GM12873 (cell line): ENCODE measurements around the gene TCF23.

Source experiments
- TF ChIP-seq, protein P1 (sequence below): IDR thresholded peaks from 2 replicates; pipeline ENCODE4 v1.5.1; 2012; ENCODE audit warnings: low read depth, mild to moderate bottlenecking, moderate library complexity, low read length, control low read depth; ENCODE audit not compliant: insufficient read depth; ENCODE audit errors: missing control alignments

Gene TCF23

DNA sequence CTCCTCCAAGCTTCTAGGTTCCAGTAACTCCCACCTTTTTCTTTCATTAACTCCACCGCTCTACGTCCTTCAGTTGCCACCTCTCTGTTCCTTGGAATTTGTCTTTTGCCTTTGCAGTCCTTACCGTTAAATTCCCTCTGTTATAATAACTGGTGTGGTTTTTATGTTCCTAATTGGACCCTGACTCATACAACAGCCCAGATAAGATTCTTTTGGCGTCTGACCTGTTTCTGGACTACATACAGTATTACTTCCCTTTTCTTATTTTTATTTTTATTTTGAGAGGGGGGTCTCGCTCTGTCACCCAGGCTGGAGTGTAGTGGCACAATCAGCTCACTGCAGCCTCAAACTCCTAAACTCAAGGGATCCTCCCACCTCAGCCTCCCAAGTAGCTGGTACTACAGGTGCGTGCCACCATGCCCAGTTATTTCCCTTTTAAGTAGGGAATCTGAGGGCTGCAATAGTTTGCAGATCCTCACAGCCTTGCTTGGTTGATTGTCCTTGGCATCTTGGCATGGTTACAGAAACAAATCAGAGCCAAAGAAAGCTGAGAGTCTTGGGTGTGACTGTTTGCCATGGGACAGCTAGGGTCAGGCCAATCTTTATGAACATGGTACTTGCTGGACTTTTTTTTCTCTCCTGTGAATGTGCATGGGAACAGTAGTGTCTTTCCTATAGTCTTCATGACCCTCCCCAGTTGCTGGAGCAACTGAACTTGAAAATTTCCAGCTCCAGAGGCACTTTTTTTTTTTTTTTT, 22.0 kb downstream of the TCF23 start:
- TF ChIP-seq, protein P1, sequence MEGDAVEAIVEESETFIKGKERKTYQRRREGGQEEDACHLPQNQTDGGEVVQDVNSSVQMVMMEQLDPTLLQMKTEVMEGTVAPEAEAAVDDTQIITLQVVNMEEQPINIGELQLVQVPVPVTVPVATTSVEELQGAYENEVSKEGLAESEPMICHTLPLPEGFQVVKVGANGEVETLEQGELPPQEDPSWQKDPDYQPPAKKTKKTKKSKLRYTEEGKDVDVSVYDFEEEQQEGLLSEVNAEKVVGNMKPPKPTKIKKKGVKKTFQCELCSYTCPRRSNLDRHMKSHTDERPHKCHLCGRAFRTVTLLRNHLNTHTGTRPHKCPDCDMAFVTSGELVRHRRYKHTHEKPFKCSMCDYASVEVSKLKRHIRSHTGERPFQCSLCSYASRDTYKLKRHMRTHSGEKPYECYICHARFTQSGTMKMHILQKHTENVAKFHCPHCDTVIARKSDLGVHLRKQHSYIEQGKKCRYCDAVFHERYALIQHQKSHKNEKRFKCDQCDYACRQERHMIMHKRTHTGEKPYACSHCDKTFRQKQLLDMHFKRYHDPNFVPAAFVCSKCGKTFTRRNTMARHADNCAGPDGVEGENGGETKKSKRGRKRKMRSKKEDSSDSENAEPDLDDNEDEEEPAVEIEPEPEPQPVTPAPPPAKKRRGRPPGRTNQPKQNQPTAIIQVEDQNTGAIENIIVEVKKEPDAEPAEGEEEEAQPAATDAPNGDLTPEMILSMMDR = no peak

DNA sequence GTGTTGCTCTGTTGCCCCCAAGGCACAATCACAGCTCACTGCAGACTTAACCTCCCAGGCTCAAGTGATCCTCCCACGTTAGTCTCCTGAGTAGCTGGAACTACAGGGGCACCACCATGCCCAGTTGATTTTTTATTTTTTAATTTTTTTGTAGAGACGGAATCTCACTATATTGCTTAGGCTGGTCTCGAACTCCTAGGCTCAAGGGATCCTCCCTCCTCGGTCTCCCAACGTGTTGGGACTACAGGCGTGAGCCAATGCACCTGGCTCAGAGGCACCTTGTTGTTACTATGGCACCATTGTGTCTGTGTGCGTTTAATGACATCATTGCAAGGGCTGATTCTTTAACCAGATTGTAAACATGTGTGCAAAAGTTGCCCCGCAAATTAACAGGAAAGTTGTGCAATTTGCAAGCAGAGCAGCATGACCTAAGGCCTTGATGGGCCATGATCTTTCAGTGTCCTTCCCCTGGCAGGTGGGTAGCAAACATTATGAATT, 22.6 kb downstream of the TCF23 start:
- TF ChIP-seq, protein P1 = no peak

DNA sequence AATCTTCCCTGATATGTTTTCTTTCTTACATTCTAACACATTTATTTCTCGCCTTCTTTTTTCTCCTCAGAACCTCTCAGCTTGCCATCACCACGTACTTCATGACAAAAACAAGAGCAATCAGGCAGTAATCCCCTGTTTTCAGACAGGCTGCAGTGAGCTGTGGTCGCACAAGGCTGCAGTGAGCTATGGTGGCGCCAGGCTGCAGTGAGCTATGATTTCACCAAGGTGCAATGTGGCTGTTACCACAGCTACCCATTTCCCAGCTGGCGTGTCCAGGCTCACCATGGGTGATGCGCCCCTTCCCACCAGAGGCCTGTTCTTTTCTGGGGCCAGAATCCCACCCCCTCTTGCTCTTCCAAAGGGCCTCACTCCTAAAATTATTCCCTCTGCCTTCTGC, 25.8 kb downstream of the TCF23 start:
- TF ChIP-seq, protein P1 = no peak

DNA sequence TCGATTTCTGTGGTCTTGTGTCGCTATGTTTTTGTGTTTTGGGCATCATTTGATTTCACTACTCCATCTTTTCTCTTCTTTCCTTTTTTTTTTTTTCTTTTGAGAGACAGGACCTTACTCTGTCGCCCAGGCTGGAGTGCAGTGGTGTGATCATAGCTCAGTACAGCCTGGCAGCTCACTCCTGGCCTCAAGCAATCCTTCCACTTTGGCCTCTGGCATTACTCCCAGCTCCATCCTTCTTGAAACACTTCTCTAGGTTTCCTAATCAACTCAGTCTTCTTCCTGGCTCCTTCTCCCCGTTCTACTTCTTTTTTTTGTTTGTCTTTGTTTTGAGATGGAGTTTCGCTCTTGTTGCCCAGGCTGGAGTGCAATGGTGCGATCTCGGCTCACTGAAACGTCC, 26.5 kb downstream of the TCF23 start:
- TF ChIP-seq, protein P1 = no peak

DNA sequence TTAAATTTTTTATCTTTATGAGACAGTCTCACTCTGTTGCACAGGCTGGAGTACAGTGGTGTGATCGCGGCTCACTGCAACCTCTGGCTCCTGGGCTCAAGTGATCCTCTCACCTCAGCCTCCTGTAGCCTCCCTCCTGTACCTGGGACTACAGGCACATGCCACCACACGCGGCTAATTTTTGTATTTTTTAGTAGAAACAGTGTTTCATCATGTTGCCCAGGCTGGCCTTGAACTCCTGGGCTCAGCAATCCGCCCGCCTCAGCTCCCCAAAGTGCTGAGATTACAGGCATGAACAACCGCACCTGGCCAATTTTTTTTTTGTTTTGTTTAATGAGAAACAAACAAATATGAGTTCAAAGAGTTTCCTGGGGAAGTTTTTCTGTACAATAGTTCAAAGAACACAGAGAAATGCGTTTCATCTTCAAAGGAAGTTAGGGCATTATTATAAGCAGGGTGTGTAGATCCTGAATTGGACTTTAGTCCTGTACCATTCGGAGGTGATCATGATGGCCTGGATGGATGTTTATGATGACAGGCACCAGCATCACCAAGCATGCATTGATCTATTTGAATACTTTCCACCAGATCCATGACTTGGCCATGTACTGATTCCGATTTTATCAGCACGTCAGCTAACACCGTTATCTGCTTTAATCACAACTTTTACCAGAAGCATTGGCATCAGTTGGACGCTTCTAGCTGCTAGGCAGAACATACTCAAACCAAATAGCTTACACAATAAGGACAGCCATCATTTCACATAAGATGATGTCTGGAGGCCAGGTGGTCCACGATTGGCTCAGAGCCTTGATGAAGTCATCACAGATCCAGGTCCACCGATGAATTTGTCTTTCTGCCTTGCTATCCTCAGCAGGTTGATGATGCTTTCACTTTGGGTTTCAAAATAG, 28.9 kb downstream of the TCF23 start:
- TF ChIP-seq, protein P1 = no peak

DNA sequence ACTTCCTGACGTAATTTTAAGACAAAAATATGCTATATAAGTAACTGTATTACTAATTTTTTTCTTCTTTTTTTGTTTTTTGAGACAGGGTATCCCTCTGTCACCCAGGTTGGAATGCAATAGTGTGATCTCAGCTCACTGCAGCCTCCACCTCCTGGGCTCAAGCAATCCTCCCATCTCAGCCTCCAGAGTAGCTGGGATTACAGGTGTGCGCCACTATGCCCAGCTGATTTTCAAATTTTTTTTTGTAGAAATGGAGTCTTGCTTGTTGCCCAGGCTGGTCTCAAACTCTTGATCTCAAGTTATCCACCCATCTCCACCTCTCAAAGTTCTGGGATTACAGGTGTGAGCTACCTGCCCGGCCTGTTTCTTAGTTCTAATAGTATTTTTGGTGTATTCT, 29.7 kb downstream of the TCF23 start:
- TF ChIP-seq, protein P1 = no peak
